Activated T-helper 1 cell treated with Interleukin-2 at 50 U/mL for 16 hours (primary cell): Measurements from ENCODE around the gene VSTM2B.
"Not testable (repeated sequence)": the region's sequence is repeated elsewhere in the genome, so short reads cannot be mapped to it uniquely, and the experiment has no call there.

Experiments used
- DNase-seq: peaks from one replicate; pipeline ENCODE4 v3.0.0-alpha.2; 2020; ENCODE audit warnings: low read depth

Gene VSTM2B

GRCh38 chr19:29547361-29547960, 21.7 kb downstream of the VSTM2B start:
- DNase-seq = no peak

- DNase-seq = no peak
Measured at GRCh38 chr19:29547981-29548380, 22.2 kb downstream of the VSTM2B start.

DNA sequence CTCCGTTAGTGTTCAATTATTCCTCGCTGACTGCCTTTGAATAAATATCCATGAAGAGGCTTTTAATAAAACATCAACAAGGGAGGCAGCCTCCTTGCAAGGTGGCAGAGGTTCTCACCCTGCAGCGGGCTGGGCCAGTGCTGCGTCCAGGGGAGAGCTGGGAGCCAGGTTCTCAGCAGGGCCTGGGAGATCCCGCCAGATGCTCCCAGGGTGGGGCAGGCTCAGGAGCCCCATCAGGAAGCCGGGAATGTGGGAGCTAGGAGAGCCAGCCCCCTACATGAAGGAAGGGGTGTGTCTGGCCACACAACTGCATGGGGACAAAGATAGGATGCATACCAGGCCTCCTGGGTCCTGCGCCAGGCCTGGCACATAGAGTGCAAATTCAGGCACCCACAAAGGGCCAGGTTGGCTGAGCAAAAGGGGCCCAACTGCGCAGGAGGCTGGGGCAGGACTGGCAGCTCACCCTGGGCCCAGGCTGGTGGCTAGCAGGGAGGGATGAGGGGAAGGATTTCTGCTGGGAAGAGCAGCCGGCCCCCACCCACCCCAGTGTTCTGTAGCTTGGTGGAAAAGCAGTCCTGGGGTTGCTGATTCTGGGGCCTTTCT, 22.8 kb downstream of the VSTM2B start:
- no peak for DNase-seq

- no peak for DNase-seq
Measured at GRCh38 chr19:29549105-29550070, 23.6 kb downstream of the VSTM2B start.

GRCh38 chr19:29550896-29551295, 25.1 kb downstream of the VSTM2B start:
- no peak for DNase-seq

- no peak for DNase-seq
Measured at GRCh38 chr19:29551774-29552173, 26.0 kb downstream of the VSTM2B start.

DNA sequence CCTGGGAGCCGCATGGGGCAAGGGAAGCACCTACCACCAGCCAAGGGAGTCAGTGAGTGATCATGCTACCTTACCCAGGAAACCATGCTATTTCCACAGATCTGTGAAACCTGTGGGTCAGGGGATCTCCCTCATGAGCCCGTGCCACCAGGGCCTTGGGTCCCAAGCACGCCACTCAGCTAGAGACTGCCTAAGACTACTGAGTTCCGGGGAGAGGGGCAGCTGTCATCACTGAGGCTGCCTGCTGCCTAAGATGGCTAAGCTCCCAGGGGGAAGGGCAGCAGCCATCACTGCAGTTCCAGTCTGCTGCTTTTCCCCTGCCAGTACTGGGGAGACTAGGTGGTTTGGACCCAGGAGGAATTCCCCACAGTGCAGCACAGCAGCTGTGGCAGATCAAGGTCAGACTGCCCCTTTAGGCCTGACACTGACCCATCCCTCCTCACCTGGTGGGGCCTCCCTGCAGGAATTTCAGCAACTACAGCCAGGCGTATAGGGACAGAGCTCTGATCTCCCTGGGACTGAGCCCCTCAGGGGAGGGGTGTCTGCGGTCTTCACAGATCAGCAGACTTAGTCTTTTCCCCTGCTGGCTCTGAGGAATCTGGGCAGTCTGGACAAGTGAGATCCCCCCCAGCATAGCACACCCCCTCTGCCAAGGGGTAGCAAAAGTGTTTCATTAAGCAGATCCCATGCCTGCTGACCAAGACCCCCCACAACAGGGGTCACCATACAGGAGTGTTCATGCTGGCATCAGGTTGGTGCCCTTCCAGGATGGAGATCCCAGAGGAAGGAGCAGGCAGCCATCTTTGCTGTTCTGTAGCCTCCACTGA, 26.9 kb downstream of the VSTM2B start:
- no peak for DNase-seq

DNA sequence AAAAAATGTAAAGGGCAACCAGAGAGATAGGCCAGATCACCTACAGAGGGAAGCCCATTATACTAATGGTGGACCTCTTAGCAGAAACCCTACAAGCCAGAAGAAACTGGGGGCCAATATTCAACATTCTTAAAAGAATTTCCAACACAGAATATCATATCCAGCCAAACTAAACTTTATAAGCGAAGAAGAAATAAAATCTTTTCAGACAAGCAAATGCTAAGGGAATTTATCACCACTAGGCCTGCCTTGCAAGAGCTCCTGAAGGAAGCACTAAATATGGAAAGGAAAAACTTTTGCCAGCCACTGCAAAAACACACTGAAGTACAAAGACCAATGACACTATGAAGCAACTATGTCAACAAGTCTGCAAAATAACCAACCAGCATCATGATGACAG, 28.4 kb downstream of the VSTM2B start:
- no peak for DNase-seq

DNA sequence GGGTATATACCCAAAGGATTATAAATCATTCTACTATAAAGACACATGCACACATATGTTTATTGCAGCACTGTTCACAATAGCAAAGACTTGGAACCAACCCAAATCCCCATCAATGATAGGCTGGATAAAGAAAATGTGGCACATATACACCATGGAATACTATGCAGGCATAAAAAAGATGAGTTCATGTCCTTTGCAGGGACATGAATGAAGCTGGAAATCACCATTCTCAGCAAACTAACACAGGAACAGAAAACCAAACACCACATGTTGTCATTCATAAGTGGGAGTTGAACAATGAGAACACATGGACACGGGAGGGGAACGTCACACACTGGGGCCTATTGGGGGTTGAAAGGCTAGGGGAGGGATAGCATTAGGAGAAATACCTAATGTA, 33.3 kb downstream of the VSTM2B start:
- not testable (repeated sequence) for DNase-seq

- no peak for DNase-seq
Measured at GRCh38 chr19:29559743-29560142, 33.9 kb downstream of the VSTM2B start.

- DNase-seq = no peak
Measured at GRCh38 chr19:29560313-29561075, 34.7 kb downstream of the VSTM2B start.

GRCh38 chr19:29561601-29562000, 35.8 kb downstream of the VSTM2B start:
- no peak for DNase-seq

GRCh38 chr19:29562299-29563297, 36.8 kb downstream of the VSTM2B start:
- DNase-seq = no peak

- no peak for DNase-seq
Measured at GRCh38 chr19:29563486-29564101, 37.8 kb downstream of the VSTM2B start.

- no peak for DNase-seq
Measured at GRCh38 chr19:29564574-29565005, 38.8 kb downstream of the VSTM2B start.

DNA sequence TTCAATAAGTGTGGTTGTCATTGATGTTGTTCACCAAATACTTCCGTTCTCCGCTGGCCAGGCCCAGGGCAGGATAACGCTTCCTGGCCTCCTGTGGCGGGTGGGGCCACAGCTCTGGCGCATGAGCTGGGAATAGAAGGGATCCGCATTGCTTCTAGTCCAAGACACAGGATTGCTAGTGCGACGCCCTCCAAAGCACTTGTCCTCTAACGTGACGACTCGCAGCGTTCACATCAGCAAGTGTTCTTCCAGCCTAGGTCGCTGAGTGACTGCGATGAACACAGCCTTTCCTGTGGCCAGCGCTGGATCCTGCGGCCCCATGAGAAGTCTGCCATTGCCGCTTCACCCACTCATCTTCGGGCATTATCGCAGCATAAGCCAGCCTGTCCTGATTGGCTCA, 39.4 kb downstream of the VSTM2B start:
- no peak for DNase-seq

GRCh38 chr19:29566496-29567054, 40.8 kb downstream of the VSTM2B start:
- DNase-seq = no peak

DNA sequence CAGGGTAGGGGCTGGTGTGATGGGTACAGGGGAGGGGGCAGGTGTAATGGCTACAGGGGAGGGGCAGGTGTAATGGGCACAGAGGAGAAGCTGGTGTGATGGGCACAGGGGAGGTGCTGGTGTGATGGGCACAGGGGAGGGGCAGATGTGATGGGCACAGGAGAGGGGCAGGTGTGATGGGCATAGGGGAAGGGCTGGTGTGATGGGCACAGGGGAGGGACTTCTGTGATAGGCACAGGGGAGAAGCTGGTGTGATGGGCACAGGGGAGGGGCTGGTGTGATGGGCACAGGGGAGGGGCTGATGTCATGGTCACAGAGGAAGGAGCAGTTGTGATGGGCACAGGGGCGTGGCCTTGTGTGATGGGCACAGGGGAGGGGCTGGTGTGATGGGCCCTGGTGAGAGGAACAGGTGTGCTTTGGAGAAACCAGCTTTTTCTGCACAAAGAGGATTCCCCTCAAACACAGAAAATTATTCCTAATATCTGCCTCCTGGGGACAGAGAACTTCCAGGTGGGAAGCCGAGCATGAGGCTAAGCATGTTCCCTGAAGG, 41.6 kb downstream of the VSTM2B start:
- DNase-seq = no peak
